ENCODE results near the gene VASH2.
"Not testable (repeated sequence)": the region's sequence is repeated elsewhere in the genome, so short reads cannot be mapped to it uniquely, and the experiment has no call there.

The VASH2 gene

GRCh38 chr1:212981025-212981495 lies 30.7 kb downstream of the VASH2 start:
- DNase-seq (ENCODE audit: low read depth) = no peak

DNA sequence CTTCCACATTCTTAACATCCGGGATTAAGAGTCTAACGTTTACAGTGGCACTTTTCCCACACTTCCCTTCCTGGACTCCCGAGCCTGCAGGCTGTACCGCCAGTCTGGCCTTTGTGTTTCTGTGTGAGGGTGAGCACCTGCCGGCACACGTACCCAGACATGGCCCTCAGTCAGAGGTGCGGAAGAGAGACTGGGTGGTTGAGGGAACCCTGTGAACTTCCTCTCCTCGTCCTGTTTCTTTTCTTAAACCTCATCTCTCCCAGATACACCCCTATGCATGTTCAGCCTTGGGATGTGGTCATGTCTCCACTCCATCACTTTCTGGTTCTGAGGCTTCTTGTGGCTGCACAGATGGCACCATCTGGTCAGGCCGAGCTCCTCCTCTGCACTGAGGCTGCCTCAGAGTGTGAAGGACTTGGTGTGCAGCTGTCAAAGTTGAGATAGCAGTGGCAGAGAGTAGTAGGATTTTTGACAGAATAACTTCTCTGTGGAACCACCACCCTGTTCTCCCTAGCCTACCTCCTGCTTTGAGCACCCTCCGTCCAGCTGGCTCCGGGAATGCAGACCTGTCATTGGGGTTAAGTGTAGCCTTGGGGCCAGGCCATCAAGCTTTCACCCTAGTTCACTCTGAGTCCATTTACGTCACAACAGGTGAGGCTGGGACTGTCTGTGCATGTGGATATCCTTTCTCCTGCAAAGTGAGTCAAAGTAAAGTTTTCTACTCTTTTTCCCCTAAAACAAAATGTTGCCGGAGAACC lies 31.4 kb downstream of the VASH2 start:
- DNase-seq (ENCODE audit: low read depth) = no peak

GRCh38 chr1:212982430-212983152 lies 32.2 kb downstream of the VASH2 start:
- DNase-seq (ENCODE audit: low read depth) = no peak

GRCh38 chr1:212983482-212983881 lies 33.1 kb downstream of the VASH2 start:
- DNase-seq (ENCODE audit: low read depth) = no peak

DNA sequence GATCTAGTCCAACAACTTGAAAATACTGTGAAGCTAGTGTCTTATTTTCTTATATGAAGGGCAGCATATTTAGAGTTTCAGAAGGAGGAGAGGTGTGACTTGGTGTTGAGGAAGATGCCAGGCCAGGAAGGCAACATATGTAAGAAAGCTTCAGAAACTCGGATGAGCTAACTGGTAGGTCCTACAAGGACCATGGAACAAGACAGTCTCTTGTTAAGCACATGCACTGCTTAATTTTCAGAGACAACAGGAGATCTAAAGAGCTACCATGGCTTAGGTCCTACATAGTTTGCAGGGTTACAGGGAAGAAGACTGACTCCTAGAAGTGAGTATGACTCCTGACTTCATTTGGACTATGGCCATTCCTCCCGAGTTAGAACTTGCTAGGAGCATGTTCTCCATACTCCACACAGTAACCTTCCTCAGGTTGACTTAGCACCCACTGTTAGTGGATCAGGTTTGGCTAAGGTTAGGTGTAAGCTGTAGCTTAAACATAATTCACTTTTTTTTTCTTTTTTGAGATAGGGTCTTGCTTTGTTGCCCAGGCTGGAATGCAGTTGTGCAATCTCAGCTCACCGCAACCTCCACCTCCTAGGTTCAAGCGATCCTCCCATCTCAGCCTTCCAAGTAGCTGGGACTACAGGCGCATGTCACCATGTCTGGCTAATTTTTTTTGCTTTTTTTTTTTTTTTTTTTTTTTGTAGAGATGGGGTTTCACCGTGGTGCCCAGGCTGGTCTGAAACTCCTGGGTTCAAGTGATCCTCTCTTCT lies 34.4 kb downstream of the VASH2 start:
- DNase-seq (ENCODE audit: low read depth) = no peak

DNA sequence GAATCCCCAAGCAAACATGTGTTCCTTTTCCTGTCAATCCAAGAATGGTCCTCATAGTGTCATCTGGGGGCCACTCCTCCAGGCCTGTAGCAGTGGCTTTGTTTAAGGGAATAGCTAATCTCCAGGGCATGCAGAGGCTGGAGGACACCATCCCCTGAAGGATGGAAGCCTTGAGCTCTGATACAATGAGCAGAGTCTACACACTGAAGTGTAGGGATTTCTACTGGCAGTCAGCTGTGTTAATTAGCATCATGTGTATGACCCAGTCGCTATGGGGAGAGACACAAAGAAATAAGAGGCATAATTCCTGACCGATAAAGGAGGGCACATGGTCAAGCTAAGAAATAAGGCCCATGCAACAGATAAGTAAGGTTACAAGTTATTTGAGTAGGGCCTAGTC lies 36.2 kb downstream of the VASH2 start:
- no peak for DNase-seq (ENCODE audit: low read depth)

DNA sequence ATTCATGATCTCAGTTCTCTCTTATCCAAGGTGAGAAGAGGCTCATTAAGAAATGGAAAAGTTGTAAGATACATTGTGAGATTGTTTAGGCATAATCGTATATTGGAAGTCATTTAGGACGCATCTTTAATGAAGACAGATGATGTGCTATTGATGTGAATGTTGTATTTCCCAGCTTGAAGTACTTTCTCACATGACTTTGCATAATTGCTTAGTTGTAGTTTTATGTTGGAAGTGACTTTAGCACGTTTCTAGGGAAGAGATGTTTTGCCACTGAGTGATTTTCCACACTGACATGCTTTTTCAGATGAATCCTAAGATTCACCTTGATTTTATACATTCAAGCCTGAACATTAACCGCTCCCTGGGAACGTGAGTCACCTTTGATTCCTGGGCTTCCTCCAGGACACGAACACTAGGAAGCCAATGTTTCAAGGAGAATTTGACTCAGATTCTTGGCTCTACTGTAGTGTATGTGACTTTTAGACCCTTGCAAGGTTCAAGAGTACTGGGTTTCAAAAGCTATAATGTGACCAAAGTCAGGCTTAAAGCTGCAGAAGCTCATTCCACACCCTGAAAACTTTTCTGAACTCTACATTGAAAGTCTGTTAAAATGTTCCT lies 37.5 kb downstream of the VASH2 start:
- no peak for DNase-seq (ENCODE audit: low read depth)

- no peak for DNase-seq (ENCODE audit: low read depth)
Observed at GRCh38 chr1:212990276-212990675, 39.9 kb downstream of the VASH2 start.

DNA sequence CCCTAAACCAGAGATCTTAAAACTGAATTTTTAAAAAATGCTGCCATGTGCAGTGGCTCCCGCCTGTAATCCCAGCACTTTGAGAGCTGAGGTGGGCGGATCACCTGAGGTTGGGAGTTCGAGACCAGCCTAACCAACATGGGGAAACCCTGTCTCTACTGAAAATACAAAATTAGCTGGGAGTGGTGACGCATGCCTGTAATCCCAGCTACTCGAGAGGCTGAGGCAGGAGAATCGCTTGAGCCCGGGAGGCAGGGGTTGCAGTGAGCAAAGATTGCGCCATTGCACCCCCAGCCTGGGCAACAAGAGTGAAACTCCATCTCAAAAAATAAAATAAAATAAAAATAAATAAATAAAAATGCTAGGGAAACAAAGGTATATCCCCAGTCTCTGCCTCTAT lies 43.6 kb downstream of the VASH2 start:
- DNase-seq (ENCODE audit: low read depth) = not testable (repeated sequence)

- no peak for DNase-seq (ENCODE audit: low read depth)
Observed at GRCh38 chr1:212994926-212995325, 44.6 kb downstream of the VASH2 start.

GRCh38 chr1:213003256-213003655 lies 52.9 kb downstream of the VASH2 start:
- DNase-seq (ENCODE audit: low read depth) = no peak

DNA sequence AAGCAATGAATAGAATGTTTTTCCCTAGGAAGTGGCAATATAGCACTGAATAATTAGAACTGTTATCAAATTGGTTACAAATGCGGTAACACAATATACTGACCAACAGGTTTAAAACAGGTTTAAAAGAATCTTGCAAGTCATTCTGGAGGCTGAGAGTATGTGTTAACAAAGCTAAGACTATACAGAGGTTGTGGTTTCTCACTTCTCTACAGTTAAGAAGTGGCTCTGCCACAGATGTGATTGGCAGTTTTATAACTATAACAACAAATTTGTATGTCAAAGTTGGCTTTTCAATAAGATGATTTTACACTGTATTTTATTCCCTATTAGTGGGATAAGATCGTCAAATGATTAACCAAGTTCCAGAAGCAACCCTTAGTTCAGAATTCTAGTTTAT lies 58.2 kb downstream of the VASH2 start:
- no peak for DNase-seq (ENCODE audit: low read depth)

DNA sequence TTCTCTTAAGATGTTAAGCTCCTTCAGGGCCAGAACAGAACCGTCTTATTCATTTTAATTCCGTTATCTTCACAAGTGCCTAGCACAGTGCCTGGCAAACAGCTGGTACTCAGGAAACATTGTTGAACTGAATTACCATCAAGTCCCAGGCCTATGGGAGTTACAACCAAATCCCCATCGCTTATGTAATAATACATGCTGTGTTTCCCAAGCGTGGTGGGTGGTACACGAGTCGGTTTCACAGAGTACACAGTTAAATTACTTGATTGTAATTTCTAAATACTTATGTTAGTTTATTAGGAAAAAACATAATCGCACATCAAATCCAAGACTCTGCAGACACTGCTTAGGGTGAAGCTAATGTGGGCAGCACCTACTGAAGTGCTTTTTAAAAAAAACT lies 64.3 kb downstream of the VASH2 start:
- DNase-seq (ENCODE audit: low read depth) = no peak

DNA sequence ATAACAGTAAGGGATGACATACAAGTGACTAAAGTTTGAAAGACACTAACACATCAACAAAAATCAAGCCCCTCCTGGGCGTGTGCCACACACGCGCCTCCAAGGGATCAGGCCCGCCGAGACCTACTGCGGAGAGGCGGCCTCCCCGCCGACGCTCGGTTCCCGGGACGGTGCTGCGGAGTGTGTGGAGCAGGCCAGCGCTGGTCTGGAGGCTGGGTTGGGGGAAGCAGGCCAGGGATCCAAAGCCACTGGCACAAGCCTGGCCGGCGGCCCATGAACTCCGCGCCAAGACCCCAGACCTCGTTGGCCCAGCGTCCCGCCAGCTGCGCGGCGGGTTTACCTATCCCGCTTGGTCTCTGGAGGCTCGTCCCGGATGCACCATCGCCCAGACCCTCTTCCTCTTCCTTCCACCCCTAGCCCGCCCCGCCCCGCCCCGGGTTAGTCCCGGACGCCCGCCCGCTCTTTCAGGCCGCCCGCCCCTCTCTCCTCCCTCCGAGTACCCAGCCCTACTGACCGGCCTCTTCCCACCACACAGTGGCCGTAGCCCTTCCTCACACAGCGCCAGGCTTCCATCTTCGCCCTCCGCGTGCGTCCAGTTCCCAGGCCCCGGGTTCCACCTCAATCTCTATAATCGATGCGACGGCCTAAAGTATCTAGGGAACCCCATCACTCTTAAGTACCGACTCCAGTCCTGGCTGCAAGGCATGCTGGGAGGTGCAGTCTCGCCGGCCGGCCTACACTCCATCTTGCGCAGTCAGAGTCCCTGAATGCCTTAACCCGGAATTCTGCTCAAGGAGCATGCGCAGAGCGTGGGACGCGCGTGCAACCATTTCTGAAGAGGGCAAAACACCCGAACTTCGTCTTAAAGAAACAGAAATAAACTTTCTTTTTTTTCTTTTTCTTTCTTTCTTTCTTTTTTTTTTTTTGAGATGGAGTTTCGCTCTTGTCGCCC lies 65.0 kb downstream of the VASH2 start, which contains the start of gene ANGEL2:
ANGEL2 (minus strand) TSS at position 769 of the 952 bp plus-strand sequence; CDS start at position 573, 196 bp downstream.
- peak; percentile 93 for DNase-seq (ENCODE audit: low read depth)

DNA sequence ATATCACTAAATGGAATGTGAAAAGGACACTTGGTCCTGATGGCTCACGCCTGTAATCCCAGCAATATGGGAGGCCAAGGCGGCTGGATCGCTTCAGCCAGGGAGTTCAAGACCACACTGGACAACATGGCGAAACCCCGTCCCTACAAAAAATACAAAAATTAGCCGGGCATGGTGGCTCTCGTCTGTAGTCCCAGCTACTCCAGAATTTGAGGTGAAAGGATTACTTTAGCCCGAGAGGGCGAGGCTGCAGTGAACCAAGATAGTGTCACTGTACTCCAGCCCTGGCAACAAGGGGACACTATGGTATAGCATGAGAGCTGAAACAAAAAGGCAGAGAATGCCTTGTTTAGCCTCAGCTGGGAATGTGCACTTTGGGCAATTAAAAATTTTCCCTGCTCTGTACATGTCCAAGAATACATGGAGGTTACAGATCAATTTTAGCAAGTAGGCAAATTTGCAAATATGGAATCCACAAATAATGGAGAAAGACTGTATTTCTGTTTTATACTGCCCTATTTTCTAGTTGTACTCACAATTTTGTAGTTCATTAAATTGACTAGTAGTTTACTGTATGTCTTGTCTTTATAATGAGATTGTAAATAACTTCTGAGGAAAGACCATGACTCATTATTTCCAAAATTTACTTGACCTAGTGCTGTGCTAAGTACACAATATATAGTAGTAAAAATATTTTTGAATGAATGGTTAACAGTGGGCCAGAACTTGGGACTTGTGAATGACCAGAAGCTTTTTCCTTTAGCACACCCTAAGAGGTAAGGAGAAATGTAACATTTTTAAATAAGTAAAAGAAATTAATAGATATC lies 67.3 kb downstream of the VASH2 start:
- DNase-seq (ENCODE audit: low read depth) = no peak

GRCh38 chr1:213019450-213019849 lies 69.1 kb downstream of the VASH2 start:
- DNase-seq (ENCODE audit: low read depth) = no peak

GRCh38 chr1:213020016-213020415 lies 69.7 kb downstream of the VASH2 start:
- DNase-seq (ENCODE audit: low read depth) = no peak

GRCh38 chr1:213027024-213027423 lies 76.7 kb downstream of the VASH2 start:
- DNase-seq (ENCODE audit: low read depth) = not testable (repeated sequence)

GRCh38 chr1:213032651-213033050 lies 82.3 kb downstream of the VASH2 start:
- no peak for DNase-seq (ENCODE audit: low read depth)

GRCh38 chr1:213034713-213035112 lies 84.4 kb downstream of the VASH2 start:
- no peak for DNase-seq (ENCODE audit: low read depth)

All from T follicular helper cell (primary cell).